Measurements from ENCODE around the gene FGD6. TPM values are rescaled to one million over a fixed set of nuclear protein-coding genes. Genes with fewer than 3 reads are reported as not detected.
"Not testable (repeated sequence)": the region's sequence is repeated elsewhere in the genome, so short reads cannot be mapped to it uniquely, and the experiment has no call there.

The FGD6 gene
- total RNA-seq, 1 experiment from 2014 or later, result 8.1 TPM

GRCh38 chr12:95126736-95127135 is 90.5 kb downstream of the FGD6 start:
- no peak for DNase-seq (ENCODE audit: low spot score)

DNA sequence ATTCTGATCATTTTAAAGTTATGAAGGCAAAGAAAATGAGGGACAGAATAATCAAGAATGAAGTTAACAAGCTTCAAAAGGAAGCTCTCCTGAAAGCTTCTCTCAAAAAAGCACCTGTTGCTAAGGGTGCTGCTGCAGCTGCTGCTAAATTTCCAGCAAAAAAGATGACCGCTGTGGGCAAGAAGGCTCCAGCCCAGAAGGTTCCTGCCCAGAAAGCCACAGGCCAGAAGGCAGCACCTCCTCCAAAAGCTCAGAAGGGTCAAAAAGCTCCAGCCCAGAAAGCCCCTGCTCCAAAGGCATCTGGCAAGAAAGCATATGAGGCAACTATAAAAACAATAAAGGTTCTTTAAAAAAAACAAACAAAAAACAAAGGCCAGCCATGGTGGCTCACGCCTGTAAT is 91.2 kb downstream of the FGD6 start:
- DNase-seq (ENCODE audit: low spot score), result no peak

DNA sequence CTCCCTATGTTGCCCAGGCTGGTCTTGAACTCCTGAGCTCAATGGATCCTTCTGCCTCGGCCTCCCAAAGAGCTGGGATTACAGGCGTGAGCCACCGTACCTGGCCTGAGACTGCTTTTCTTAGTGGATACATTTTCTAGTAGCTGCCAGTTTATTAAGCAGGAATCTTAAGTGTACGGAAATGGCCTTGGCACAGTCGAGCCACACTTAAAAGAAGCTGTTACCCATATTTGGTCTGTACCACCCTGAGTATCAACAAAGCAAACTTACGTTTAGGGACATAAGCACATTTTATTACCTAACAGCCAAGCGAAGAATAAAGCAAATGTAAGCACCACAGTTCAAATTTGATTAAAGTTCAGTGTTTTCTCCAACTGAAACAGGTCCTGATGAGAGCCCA is 93.2 kb downstream of the FGD6 start:
- DNase-seq (ENCODE audit: low spot score), result no peak

DNA sequence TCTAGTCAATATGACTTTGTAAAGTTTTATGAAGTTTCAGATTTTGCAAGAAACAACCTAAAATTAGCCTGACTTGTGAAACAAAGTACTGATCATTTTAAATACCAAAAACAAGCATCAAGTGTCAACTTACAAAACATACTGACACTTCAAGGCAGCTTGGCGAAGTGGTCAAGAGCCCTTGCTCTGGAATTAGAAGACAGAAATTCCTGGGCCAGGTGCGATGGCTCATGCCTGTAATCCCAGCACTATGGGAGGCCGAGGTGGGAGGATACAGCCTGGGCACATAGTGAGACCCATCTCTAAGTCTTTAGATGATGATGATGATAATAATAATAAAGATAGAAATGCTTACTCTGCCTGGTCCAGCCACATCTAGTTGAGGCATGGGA is 98.5 kb downstream of the FGD6 start:
- no peak for DNase-seq (ENCODE audit: low spot score)

DNA sequence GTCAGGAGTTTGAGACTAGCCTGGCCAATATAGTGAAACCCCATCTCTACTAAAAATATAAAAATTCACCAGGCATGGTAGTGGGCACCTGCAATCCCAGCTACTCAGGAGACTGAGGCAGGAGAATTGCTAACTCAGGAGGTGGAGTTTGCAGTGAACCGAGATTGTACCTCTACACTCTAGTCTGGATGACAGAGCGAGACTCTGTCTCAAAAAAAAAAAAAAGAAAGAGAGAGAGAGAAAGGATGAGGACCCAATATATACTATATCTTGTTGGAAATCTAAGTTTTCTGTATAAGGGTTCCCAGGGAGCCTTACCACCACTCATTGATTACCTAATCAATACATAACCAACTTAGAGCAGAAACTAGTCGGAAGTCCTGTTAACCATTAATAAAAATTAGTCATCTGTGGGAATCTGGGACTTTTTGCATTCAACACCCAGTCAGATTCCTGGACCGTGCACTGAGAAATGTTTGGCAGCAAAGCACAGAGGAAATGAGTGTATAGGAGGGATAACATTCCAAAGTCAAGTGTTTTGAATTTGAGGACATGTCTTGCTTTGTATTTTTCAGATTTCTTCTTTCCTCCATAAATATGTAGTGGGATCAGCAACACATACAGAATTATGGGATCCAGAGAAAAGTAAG is 99.0 kb downstream of the FGD6 start:
- no peak for DNase-seq (ENCODE audit: low spot score)

DNA sequence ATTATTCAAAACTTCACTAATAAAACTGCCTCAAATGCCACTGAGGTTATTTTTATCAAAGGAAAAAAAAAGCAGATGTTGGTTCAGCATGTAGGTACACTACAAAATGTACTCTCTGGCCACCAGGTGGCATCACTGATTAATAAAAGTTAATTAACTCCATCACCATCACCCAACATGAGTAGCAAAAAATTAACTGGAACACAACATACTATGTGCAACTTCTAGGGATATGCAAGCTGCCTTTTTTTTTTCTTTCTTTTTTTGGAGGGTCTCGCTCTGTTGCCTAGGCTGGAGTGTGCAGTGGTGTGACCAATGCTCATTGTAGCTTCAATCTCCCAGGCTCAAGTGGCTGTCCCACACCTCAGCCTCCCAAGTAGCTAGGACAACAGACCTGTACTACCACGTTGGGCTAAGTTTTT is 100.1 kb downstream of the FGD6 start:
- peak; percentile 68 for DNase-seq (ENCODE audit: low spot score)

GRCh38 chr12:95116773-95117172 is 100.5 kb downstream of the FGD6 start:
- no peak for DNase-seq (ENCODE audit: low spot score)

- no peak for DNase-seq (ENCODE audit: low spot score)
These were observed 100.9 kb downstream of the FGD6 start for GRCh38 chr12:95116341-95116740.

- no peak for DNase-seq (ENCODE audit: low spot score)
These were observed 101.6 kb downstream of the FGD6 start for GRCh38 chr12:95115641-95116040.

- no peak for DNase-seq (ENCODE audit: low spot score)
These were observed 102.4 kb downstream of the FGD6 start for GRCh38 chr12:95114766-95115405.

DNA sequence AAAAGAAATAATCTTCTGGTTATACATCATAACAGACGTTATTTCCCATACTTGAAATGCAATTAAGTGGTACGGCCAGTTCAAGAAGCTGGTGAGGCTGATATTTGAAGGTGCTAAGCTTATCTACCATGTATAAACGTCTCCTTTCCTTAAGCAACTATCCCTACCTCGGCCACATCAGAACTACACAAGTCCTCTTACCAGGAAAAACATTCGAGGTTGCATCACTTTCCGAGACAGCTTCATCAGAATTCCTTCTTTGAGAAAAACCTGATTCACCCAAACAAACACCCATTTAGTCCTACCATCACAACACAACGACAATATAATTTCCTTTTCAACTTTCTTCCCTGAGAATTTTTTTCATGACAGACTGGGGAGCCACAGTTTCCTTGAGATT is 109.9 kb downstream of the FGD6 start:
- no peak for DNase-seq (ENCODE audit: low spot score)

DNA sequence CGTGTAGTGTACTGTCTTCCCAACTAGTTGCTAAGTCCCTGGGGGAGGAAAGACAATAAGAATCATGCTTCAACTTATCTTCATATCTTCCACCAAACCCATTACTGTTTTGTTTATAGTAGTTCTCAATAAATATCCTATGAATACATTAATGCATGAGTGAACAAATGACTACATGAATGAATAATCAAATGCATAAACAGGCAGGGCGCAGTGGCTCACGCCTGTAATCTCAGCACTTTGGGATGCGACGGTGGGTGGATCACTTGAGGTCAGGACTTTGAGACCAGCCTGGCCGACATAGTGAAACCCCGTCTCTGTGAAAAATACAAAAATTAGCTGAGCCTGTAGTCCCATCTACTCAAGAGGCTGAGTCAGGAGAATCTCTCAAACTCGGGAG is 111.7 kb downstream of the FGD6 start:
- DNase-seq (ENCODE audit: low spot score), result no peak

GRCh38 chr12:95104919-95105452 is 112.3 kb downstream of the FGD6 start:
- DNase-seq (ENCODE audit: low spot score), result no peak

- peak; percentile 95 for DNase-seq (ENCODE audit: low spot score)
These were observed 114.2 kb downstream of the FGD6 start for GRCh38 chr12:95102916-95103671.

- DNase-seq (ENCODE audit: low spot score), result not testable (repeated sequence)
These were observed 115.3 kb downstream of the FGD6 start for GRCh38 chr12:95101957-95102356.

GRCh38 chr12:95100264-95101190 is 116.7 kb downstream of the FGD6 start:
- no peak for DNase-seq (ENCODE audit: low spot score)

GRCh38 chr12:95099270-95099790 is 117.9 kb downstream of the FGD6 start:
- no peak for DNase-seq (ENCODE audit: low spot score)

DNA sequence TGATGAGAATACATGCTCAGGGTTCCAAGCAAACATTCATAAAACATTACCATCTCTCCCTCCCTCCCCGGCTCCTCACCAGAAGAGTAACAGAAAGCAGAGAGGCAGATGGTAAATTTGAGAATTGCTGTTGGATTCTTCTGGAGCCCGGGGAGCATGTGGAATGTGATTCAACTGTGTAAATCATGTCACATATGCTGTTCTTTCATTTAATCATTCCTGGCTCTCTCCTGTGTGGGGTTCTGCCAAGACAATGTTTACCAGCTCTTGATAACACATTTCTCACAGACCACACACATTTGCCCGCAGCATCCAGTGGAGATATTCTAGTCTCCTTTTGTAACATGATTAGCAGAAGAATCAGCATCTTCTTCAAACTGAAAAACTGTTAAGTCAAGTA is 120.4 kb downstream of the FGD6 start:
- peak; percentile 54 for DNase-seq (ENCODE audit: low spot score)

GRCh38 chr12:95096378-95096777 is 120.9 kb downstream of the FGD6 start:
- DNase-seq (ENCODE audit: low spot score), result no peak

DNA sequence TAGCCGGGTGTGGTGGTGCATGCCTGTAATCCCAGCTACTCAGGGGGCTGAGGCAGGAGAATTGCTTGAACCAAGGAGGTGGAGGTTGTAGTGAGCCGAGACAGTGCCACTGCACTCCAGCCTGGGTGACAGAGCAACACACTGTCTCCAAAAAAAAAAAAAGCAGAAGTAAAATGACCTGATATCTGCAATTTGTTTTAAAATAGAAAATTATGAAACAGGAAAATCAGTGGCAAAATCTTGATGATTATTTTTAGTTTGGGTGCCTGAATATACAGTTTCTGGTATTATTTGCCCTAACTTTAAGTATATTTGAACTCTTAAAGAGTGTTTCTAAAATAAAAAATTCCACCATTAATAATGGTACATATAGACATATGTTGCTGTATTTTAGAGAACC is 121.4 kb downstream of the FGD6 start:
- not testable (repeated sequence) for DNase-seq (ENCODE audit: low spot score)

GRCh38 chr12:95089462-95089861 is 127.8 kb downstream of the FGD6 start:
- no peak for DNase-seq (ENCODE audit: low spot score)
